ENCODE results near the gene PITPNM2. TPM values are rescaled to one million over a fixed set of nuclear protein-coding genes. Genes with fewer than 3 reads are reported as not detected.

PITPNM2 gene
- total RNA-seq (10 to 100 TPM in 3 of 5 donors, 1 to 10 TPM in 2; 5.2 to 28.1 (median 13.4) TPM), polyA plus RNA-seq (1 to 10 TPM; 1.8 to 5.9 (median 4.6) TPM)
- long read RNA-seq, donor 1, partial matches to known transcripts: 0 of 1 reads
- long read RNA-seq, donor 1, other reads (novel, unspliced or antisense): 0 of 1 reads
- long read RNA-seq, donor 2: 0 reads
- long read RNA-seq, donor 3, partial matches to known transcripts: 0 of 1 reads
- long read RNA-seq, donor 3, other reads (novel, unspliced or antisense): 0 of 1 reads
- long read RNA-seq, donor 4: 0 reads
- long read RNA-seq, donor 5, partial matches to known transcripts: 0 of 1 reads
- long read RNA-seq, donor 5, other reads (novel, unspliced or antisense): 0 of 1 reads
- long read RNA-seq, donor 6, partial matches to known transcripts: 5 of 6 reads
- long read RNA-seq, donor 6, other reads (novel, unspliced or antisense): 0 of 6 reads
- long read RNA-seq, donor 7, partial matches to known transcripts: 0 of 1 reads
- long read RNA-seq, donor 7, other reads (novel, unspliced or antisense): 0 of 1 reads
- long read RNA-seq, donor 8: 0 reads
- long read RNA-seq, donor 9: 0 reads
- long read RNA-seq, donor 10: 0 reads

GRCh38 chr12:123150744-123151456 is at the start of gene PITPNM2:
PITPNM2 (minus strand) TSS chr12:123151090; CDS start chr12:123034590, 116,500 bp downstream.
- H3K36me3 ChIP-seq: peaks cover 0 to 8% (median 0%) of the 10 kb centered on the region in 4 donors
- H3K27me3 ChIP-seq: peaks cover 0 to 9% (median 0%) of the 10 kb centered on the region in 3 donors
- intact Hi-C loops (cut with DNase I; ENCODE audit: low total_unique reads): loop anchor here (10.0 kb wide), 1 partner anchor 176 kb away; the partner anchor contains the start of gene OGFOD2
- H3K4me3 ChIP-seq: peak within 1 kb of the TSS; percentile 67 to 87 (median 76)
- peaks cover 11 to 49% (median 33%) of the 10 kb centered on the region in 4 donors for H3K4me1 ChIP-seq
- 0 to 1% (median 0%) methylated on average over 14 to 107 of the region's 119 CpGs; no CpG with 5 or more reads in 1 of the 5 donors for WGBS, 5 donors
- peak within 1 kb of the TSS; percentile 85 to 92 (median 87) for H3K27ac ChIP-seq
- H3K9me3 ChIP-seq: no peaks in the 10 kb centered on the region
- peak; percentile 67 to 89 for DNase-seq
- TF ChIP-seq POLR2AphosphoS5 (IDR thresholded peaks at IDR 0.05) (no peak), CTCF (IDR thresholded peaks at IDR 0.05) (peak in 1 of 7 experiments; percentile 36)

GRCh38 chr12:123200414-123200813 is 49.5 kb upstream of the PITPNM2 start:
- no peaks in the 10 kb centered on the region for H3K9me3 ChIP-seq
- no peak overlapping the region for H3K4me3 ChIP-seq
- TF ChIP-seq CTCF (IDR thresholded peaks at IDR 0.05) (no peak), POLR2A (IDR thresholded peaks at IDR 0.05) (no peak), EP300 (IDR thresholded peaks at IDR 0.05) (no peak), POLR2AphosphoS5 (IDR thresholded peaks at IDR 0.05) (no peak)
- H3K36me3 ChIP-seq: peaks cover 7 to 63% (median 57%) of the 10 kb centered on the region in 4 donors
- intact Hi-C loops (cut with DNase I; ENCODE audit: low total_unique reads): no loop called here
- DNase-seq: peak in 1 of 2 donors; percentile 3
- H3K4me1 ChIP-seq: no peaks in the 10 kb centered on the region
- H3K27me3 ChIP-seq: no peaks in the 10 kb centered on the region
- WGBS, 5 donors: 89 to 96% (median 92%) methylated on average over 7 of the region's 7 CpGs
- H3K27ac ChIP-seq: no peak overlapping the region

- Histone ChIP-seq H3K27me3 (no peaks in the 10 kb centered on the region), H3K36me3 (peaks cover 7 to 64% (median 56%) of the 10 kb centered on the region in 4 donors), H3K9me3 (no peaks in the 10 kb centered on the region), H3K27ac (no peak overlapping the region), H3K4me1 (no peaks in the 10 kb centered on the region), H3K4me3 (no peak overlapping the region)
- TF ChIP-seq POLR2A (IDR thresholded peaks at IDR 0.05) (no peak), EP300 (IDR thresholded peaks at IDR 0.05) (no peak), POLR2AphosphoS5 (IDR thresholded peaks at IDR 0.05) (no peak), CTCF (IDR thresholded peaks at IDR 0.05) (no peak)
- DNase-seq: no peak
- intact Hi-C loops (cut with DNase I; ENCODE audit: low total_unique reads): no loop called here
- WGBS, 5 donors: 89 to 96% (median 95%) methylated on average over 3 of the region's 3 CpGs
These were observed 49.0 kb upstream of the PITPNM2 start for GRCh38 chr12:123199936-123200335.

GRCh38 chr12:123187637-123188036 is 36.7 kb upstream of the PITPNM2 start:
- WGBS, 5 donors: 94 to 99% (median 96%) methylated on average over 6 of the region's 6 CpGs
- Histone ChIP-seq H3K36me3 (peaks cover 0 to 78% (median 72%) of the 10 kb centered on the region in 4 donors), H3K4me3 (no peak overlapping the region), H3K27ac (no peak overlapping the region), H3K9me3 (no peaks in the 10 kb centered on the region), H3K4me1 (no peaks in the 10 kb centered on the region), H3K27me3 (no peaks in the 10 kb centered on the region)
- DNase-seq: no peak
- intact Hi-C loops (cut with DNase I; ENCODE audit: low total_unique reads): no loop called here
- no peak for TF ChIP-seq POLR2AphosphoS5 (IDR thresholded peaks at IDR 0.05)
- TF ChIP-seq CTCF (IDR thresholded peaks at IDR 0.05): no peak
- no peak for TF ChIP-seq EP300 (IDR thresholded peaks at IDR 0.05)
- no peak for TF ChIP-seq POLR2A (IDR thresholded peaks at IDR 0.05)
